GM19452 (cell line): ENCODE measurements around the gene ARHGAP18.

Experiments used
- ATAC-seq: cut with Tn5 transposase; IDR thresholded peaks from one replicate; pipeline ENCODE4 v1.9.1; 2021; ENCODE audit not compliant: unreplicated experiment

Gene ARHGAP18, protein sequence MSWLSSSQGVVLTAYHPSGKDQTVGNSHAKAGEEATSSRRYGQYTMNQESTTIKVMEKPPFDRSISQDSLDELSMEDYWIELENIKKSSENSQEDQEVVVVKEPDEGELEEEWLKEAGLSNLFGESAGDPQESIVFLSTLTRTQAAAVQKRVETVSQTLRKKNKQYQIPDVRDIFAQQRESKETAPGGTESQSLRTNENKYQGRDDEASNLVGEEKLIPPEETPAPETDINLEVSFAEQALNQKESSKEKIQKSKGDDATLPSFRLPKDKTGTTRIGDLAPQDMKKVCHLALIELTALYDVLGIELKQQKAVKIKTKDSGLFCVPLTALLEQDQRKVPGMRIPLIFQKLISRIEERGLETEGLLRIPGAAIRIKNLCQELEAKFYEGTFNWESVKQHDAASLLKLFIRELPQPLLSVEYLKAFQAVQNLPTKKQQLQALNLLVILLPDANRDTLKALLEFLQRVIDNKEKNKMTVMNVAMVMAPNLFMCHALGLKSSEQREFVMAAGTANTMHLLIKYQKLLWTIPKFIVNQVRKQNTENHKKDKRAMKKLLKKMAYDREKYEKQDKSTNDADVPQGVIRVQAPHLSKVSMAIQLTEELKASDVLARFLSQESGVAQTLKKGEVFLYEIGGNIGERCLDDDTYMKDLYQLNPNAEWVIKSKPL

DNA sequence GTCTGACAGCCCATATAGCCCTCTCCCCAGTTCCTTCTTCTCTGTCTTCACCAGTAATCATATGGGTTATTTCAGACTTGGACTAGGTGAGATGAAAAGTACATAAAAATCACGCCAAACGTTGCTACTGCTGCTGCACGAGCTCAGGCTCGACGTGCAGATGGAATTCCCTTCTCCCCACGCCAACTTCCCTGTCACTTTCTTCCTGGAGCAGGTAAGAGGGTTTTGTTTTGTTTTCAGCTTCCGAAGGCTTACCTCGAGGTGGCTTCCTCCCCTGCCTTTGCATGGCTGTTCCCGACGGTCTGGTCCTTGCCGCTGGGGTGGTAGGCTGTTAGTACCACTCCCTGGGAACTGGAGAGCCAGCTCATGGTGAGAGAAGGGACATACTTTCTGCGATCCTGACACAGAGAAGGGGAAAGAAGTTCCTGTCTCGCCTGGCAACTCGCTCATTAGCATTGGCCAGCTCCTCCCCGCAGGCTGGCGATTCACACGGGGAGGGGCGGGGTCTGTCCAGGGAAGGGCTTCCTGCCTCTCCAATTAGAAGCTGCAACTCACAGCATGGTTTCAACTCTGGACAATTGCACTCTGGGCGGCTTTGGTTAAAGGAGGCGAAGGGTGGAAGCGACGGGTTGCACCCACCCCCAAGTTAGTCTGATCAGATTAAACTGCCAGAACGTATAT, at the start of gene ARHGAP18:
ARHGAP18 (minus strand) TSS at position 409 of the 681 bp plus-strand sequence; CDS start at position 368, 41 bp downstream.
- peak; percentile 96 for ATAC-seq

GRCh38 chr6:129755787-129756186, 45.8 kb upstream of the ARHGAP18 start:
- ATAC-seq: no peak

DNA sequence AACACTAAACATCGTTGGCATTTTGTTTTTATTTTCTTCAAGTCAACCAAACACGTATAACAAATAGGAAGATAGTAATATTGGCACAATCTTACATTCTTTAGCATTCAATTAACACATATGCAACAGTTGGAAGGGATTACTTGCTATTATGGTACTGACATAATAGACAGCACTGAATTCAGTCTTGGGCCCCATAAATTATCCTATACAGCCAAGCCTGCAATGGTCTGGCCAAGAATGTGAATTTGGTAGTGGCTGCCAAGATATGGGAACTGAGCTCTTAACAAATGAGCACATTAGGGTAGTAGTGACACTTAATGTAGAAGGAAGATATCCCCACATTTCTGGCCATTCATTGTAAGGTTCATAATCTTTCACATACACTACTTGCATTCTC, 44.8 kb upstream of the ARHGAP18 start:
- ATAC-seq: no peak

GRCh38 chr6:129753422-129753821, 43.4 kb upstream of the ARHGAP18 start:
- no peak for ATAC-seq

GRCh38 chr6:129751384-129751783, 41.4 kb upstream of the ARHGAP18 start:
- ATAC-seq: no peak

DNA sequence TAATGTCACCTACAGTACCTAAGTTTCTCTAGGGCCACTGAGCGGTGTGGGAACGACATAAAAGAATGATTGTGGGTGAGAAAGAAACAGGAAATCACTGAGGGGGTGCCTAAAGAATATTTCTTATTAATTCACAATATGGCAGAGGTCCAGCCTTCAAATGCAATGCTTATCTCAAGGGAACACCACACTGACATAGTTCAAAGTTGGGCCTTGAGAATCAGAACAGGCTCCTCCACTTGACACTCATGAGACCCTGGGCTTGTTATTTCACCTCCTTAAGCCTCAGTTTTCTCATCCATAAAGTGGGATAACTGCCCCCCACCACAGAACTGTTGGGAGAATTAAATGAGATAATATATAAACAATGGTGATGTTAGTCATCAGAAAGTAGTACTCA, 40.4 kb upstream of the ARHGAP18 start:
- ATAC-seq: no peak

DNA sequence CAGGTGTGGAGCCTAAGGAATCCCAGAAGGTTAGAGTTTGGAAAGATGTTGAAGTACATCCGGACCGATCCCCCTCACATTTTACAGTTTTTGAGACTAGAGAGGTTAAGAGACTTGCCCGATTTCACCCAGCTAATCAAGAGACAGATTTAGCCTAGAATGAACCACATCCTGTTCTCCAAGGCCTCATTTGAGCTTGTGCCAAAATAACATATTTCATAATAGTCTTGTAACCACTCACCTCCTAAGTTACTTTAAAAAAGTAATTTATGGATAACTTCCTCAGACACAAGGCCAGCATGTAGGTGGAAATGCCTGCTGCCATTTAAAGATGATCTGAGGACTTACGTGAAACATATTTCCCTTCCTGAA, 39.8 kb upstream of the ARHGAP18 start:
- no peak for ATAC-seq

DNA sequence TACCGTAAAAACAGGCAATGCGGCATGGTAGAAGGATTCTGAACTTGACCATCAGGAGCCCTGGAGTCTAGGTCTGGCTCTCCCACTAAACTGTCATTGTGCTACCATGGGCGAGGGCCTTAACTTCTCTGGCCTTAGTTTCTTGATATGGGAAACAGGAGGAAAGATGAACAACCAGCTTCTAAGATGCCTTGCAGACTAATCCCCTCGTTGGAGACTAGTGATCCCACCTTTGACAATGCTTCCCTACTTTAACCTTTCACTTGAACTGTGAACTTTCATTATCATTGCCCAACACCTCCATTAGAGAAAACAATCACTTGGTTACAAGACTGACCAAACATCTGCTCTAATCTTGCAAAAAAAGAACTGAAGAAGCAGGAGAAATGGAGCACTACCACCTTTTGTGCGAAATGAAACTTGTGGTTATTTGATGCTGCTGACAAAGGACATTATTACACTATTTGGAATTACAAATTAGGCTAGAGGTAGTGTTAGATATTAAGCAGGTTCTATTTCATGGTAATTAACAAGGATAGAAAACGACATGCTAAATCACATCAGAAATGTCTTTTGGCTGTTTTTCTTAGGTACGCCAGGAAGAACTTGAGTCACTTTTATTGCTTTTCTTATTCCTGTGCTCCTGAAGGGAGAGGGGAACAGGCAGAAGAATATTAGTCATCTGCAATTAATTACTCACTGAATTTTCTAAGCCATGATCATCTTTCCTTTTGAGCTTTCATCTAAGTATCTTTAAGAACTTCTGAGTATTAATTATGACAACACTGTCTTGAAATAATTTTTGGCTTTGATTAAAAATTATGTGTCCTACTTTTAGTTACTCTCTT, 39.1 kb upstream of the ARHGAP18 start:
- no peak for ATAC-seq

- ATAC-seq: peak; percentile 85
Measured at GRCh38 chr6:129748212-129748900, 38.4 kb upstream of the ARHGAP18 start.

DNA sequence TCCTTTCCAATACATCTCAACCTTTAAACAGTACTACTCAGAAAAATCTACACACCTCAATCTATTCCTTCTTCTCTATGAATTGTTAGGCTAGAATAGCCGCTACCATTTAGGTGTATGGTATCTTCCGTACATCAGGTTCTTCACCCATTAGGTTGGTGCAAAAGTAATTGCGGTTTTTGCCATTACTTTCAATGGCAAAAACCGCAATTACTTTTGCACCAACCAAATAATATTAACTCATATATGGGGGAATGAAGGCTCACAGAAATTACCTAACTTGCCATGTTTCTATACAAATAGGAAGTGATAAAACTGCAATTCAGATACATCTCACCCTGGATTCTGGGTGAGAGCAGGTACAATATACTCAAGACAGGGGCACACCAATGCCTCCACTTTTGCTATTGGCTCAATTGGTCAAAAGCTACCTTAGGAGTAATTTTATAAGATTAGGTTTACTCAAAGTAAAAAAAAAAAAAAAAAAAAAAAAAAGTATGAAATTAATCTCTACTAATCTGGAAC, 37.7 kb upstream of the ARHGAP18 start:
- ATAC-seq: no peak

DNA sequence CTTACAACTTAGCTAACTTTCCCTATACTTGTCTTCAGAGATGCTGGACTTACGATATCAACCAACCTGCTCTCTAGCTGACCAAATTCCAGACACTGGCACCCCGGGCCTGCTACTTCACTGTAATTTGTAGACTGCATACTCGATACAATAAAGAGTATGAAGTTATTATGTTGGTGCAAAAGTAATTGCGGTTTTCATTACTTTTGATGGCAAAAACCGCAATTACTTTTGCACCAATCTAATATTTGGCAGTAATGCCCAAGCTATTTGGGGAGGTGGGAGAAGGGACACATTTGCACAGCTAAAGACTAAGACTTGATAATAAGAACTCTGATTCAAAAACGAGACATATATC, 34.9 kb upstream of the ARHGAP18 start:
- ATAC-seq: no peak

DNA sequence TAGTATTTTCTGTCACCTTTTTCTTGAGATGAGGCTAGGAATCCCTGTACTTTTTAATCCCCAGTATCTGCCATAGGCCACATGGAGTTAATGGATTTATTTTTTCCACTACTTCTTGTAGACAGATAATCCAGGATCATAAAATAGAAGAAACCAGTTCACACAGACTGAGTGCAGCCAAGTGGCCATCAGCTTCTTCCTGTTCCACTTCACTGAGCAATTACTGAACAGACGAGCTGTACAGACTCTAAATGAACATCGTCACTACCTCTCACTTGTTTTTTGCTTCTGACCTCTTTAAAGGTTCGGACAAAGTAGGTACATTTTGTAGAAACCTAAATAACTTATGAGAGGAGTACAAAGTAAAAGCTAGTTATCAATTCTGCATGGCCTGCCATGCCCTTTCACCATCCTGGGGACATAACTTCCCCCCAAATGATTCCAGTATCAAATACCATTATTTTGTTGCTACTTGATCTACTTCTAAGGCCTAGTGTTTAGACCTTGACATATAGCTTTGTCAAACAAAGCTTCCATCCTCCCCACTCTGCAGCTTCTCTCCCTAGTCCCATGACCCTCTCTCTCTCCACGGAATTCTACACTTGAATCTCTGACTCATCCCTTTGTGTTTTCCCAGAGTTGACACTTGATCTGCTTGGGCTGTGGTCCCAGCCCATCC, 34.4 kb upstream of the ARHGAP18 start:
- ATAC-seq: no peak

DNA sequence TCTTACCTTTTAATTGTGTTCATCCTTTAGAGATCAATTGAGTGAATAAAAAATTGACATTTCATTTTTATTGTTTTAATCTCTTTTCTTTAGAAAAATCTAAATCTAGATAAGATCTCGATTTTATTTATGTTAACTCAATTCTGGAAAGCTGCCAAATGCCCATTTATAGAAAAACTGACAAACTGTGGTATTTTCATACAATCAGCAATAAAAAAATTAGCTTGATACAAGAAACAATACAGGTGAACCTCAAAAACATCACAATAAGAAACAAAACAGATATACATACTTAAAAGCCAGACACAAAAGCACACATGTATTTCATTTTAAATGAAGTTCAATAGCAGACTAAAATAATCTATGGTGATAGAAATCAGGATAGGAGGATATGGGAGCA, 30.0 kb upstream of the ARHGAP18 start:
- no peak for ATAC-seq

DNA sequence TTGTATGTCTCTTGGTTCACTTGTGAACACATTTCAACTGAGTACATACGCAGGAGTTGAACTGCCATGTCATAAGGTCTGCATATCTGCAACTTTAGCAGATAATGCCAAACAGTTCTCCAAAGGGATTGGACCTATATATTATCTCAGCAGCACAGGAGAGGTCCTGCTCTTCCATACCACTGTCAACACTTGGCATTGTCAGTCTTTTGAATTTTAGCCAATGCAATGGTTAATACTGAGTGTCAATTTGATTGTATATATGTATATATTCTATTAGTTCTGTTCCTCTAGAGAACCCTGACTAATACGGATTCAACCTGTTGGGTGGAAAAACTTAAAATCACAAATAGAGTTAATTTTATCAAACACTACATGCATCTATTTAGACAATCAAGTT, 26.1 kb upstream of the ARHGAP18 start:
- no peak for ATAC-seq

DNA sequence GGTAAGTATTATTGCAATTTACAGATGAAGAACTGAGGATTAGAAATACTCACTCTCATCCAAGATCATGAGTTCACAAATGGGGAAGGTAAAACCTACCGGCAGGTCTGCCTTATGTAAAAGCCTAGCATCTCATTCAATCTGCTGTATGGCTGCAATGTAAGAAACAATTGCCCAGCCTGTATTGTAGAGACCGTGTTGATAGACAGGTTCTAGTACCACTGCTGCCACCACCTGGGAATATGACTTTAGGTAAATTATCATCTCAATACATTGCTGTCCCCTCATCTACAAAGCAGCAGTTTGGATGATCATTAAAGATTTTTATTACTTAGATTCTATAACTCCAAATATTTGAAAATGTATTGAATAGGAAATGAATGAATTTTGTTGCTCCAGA, 23.3 kb upstream of the ARHGAP18 start:
- ATAC-seq: no peak

DNA sequence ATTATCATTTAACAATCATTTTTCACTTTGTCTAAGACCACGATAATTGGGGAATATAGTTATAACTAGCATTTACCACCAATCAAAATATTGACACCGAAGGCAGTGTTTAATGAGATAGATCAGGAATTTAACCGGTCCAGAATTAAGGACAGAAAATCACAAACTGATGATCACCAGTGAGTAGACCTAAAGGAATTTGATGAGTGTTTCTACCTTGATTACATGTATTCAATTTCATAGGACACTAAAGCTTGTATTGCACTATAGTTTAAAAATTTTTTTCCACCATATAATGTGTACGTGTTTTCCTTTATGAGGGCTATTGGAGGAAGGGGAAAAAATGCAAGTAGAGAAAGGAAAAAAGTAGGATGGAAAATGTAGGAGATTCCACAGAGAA, 22.6 kb upstream of the ARHGAP18 start:
- ATAC-seq: no peak

GRCh38 chr6:129732034-129732433, 22.1 kb upstream of the ARHGAP18 start:
- no peak for ATAC-seq

DNA sequence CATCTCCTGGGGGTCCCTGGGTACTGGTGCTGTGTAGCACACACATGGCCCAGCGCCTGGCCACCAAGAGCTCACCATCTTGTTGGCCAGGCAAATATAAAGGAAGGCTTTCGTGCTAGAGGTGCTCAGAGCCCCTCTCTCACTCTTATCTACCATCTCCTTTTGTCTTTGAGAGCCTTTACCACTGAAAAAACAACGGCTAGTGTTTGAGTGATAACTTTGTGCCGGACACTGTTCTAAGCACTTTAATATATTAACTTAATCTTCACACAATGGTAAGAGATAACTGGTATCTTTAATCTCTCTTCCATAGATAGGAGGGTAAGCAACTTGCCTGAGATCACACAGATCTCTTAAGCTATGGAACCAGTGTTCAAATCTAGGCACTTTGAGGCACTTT, 21.5 kb upstream of the ARHGAP18 start:
- no peak for ATAC-seq

DNA sequence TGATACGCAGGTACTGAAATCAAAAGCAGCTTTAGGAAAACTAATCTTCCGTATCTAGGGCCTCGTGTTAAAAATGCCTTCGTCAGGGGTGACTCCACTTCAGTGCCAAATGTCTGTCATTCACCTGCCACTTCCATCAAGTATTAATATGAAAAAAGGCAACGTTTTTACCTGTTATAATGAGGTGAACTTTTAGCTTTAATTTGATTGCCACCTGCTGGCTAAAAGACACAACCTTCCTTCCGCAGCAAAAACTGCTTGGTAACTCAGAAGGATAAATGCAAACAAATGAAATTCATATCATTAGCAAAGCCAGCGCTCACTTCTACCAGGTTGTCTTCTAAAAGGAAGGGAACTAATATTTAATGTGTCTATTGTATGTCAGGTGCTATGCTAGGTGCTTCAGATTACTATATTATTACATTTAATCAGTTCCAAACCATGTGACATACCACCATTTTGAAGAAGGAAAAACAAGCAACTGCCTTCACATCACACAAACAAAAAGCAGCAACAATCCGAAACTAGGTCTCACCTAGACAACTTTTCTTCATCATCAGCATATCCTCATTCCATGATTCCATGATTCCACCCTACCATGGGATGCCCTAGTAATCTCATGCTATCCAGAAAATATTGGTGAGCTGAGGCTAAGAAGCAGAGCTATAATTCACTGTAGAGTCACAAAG, 20.6 kb upstream of the ARHGAP18 start:
- peak; percentile 56 for ATAC-seq
